ENCODE measurements around the gene MEGF9.

GRCh38 chr9:120723565-120723964, 9.3 kb upstream of the MEGF9 start:
- no peak for TF ChIP-seq MYC (IDR thresholded peaks at IDR 0.05; ENCODE audit: low read depth, low read length)
- no peak for TF ChIP-seq JUN (IDR thresholded peaks at IDR 0.05; ENCODE audit: borderline replicate concordance, insufficient read depth, insufficient read length, low read depth)
- TF ChIP-seq CTCF (IDR thresholded peaks at IDR 0.05; ENCODE audit: extremely low read depth in 1 of 2, insufficient read depth in 1 of 2, low read depth in 1 of 2, low read length in 2 of 2), result no peak
- no peak for TF ChIP-seq POLR2A (IDR thresholded peaks at IDR 0.05; ENCODE audit: low read depth, low read length)
